ENCODE results near the gene DVL2. TPM values are rescaled to one million over a fixed set of nuclear protein-coding genes. Genes with fewer than 3 reads are reported as not detected.
A peak's percentile ranks its signal among the peaks of the same experiment; 100 is the strongest.

DVL2 gene
- polyA plus RNA-seq, 1 donor from 2014 or later: 41.1 TPM

- Histone ChIP-seq H4K20me1 (ENCODE audit: insufficient read depth) (no peaks in the 10 kb centered on the region), H3K9ac (ENCODE audit: low read length) (peak within 1 kb of the TSS; percentile 99), H2AFZ (ENCODE audit: low read depth, low read length) (peak within 1 kb of the TSS; percentile 35), H3K4me3 (ENCODE audit: low read length) (peak within 1 kb of the TSS; percentile 75), H3K4me2 (ENCODE audit: low read length) (peak within 1 kb of the TSS; percentile 99), H3F3A (ENCODE audit: insufficient read depth, low read length, poor library complexity, severe bottlenecking) (peaks cover 3% of the 10 kb centered on the region), H3K27me3 (ENCODE audit: insufficient read depth, low read depth, low read length) (no peaks in the 10 kb centered on the region), H3K9me2 (ENCODE audit: insufficient read depth, low read length) (no peaks in the 10 kb centered on the region), H3K79me2 (replicated peaks; ENCODE audit: insufficient read depth, low read length) (peaks cover 44% of the 10 kb centered on the region), H3K9me3 (ENCODE audit: low read length) (no peaks in the 10 kb centered on the region), H3K36me3 (ENCODE audit: insufficient read depth, low read length) (no peaks in the 10 kb centered on the region), H3K27ac (ENCODE audit: low read length) (peak within 1 kb of the TSS; percentile 99)
- no peak for TF ChIP-seq MXI1 (conservative IDR thresholded peaks at IDR 0.05; ENCODE audit: poor library complexity, severe bottlenecking)
- TF ChIP-seq CTCF (IDR thresholded peaks at IDR 0.05; ENCODE audit: poor library complexity, severe bottlenecking): peak; percentile 12
- TF ChIP-seq, protein P1, sequence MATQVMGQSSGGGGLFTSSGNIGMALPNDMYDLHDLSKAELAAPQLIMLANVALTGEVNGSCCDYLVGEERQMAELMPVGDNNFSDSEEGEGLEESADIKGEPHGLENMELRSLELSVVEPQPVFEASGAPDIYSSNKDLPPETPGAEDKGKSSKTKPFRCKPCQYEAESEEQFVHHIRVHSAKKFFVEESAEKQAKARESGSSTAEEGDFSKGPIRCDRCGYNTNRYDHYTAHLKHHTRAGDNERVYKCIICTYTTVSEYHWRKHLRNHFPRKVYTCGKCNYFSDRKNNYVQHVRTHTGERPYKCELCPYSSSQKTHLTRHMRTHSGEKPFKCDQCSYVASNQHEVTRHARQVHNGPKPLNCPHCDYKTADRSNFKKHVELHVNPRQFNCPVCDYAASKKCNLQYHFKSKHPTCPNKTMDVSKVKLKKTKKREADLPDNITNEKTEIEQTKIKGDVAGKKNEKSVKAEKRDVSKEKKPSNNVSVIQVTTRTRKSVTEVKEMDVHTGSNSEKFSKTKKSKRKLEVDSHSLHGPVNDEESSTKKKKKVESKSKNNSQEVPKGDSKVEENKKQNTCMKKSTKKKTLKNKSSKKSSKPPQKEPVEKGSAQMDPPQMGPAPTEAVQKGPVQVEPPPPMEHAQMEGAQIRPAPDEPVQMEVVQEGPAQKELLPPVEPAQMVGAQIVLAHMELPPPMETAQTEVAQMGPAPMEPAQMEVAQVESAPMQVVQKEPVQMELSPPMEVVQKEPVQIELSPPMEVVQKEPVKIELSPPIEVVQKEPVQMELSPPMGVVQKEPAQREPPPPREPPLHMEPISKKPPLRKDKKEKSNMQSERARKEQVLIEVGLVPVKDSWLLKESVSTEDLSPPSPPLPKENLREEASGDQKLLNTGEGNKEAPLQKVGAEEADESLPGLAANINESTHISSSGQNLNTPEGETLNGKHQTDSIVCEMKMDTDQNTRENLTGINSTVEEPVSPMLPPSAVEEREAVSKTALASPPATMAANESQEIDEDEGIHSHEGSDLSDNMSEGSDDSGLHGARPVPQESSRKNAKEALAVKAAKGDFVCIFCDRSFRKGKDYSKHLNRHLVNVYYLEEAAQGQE (IDR thresholded peaks at IDR 0.05; ENCODE audit: borderline replicate concordance): peak; percentile 95
- TF ChIP-seq TAF1 (IDR thresholded peaks at IDR 0.05; ENCODE audit: low read depth): no peak
- TF ChIP-seq EZH2 (IDR thresholded peaks at IDR 0.05; ENCODE audit: borderline replicate concordance, insufficient read depth, low read length, poor library complexity, severe bottlenecking): no peak
- peak; percentile 24 for TF ChIP-seq RAD21 (conservative IDR thresholded peaks at IDR 0.05)
- no peak for TF ChIP-seq SMC3 (conservative IDR thresholded peaks at IDR 0.05; ENCODE audit: poor library complexity)
- TF ChIP-seq POLR2AphosphoS5 (IDR thresholded peaks at IDR 0.05): peak; percentile 92
- peak; percentile 51 for TF ChIP-seq EP300 (conservative IDR thresholded peaks at IDR 0.05; ENCODE audit: poor library complexity, severe bottlenecking)
These were observed 7.7 kb upstream of the DVL2 start, which contains the start of gene GABARAP for GRCh38 chr17:7241783-7242716. Gene GABARAP (minus strand): TSS chr17:7242449. CDS start chr17:7242330, 119 bp downstream.

DNA sequence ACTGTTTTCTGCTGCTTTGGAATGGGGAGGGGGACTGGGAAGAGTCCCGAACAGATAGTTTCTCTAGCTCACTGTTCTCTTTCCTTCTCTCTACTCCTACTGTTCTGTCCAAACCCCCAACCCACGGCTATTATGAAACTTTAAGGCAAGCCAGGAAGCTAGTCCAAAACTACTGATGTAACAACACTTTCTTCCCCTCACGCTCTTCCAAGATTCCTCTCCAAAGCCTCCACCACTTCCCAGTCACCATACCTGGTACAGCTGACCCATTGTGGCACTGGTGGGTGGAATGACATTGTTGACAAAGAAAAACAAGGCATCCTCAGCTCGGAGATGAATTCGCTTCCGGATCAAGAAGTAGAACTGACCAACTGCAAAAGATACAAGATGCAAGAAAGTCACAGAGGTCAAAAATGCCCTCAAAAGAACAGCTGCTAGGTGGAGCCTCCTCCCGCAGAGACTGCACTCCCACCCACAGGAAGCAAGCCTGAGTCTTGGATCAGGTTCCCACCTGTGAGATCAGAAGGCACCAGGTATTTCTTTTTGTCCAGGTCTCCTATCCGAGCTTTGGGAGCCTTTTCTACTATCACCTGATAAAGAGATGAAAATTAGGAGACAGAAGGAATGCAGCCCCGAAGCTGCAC, 6.9 kb upstream of the DVL2 start:
- peak overlapping the region; percentile 75 for H3K4me3 ChIP-seq (ENCODE audit: low read length)
- H3K9ac ChIP-seq (ENCODE audit: low read length): peak overlapping the region; percentile 99
- peak overlapping the region; percentile 99 for H3K27ac ChIP-seq (ENCODE audit: low read length)
- no peak overlapping the region for H2AFZ ChIP-seq (ENCODE audit: low read depth, low read length)
- H3K27me3 ChIP-seq (ENCODE audit: insufficient read depth, low read depth, low read length): no peaks in the 10 kb centered on the region
- peaks cover 51% of the 10 kb centered on the region for H3K79me2 ChIP-seq (replicated peaks; ENCODE audit: insufficient read depth, low read length)
- H3K4me2 ChIP-seq (ENCODE audit: low read length): peak overlapping the region; percentile 99
- H3K9me3 ChIP-seq (ENCODE audit: low read length): no peaks in the 10 kb centered on the region
- no peaks in the 10 kb centered on the region for H3K9me2 ChIP-seq (ENCODE audit: insufficient read depth, low read length)
- no peaks in the 10 kb centered on the region for H3K36me3 ChIP-seq (ENCODE audit: insufficient read depth, low read length)
- no peaks in the 10 kb centered on the region for H4K20me1 ChIP-seq (ENCODE audit: insufficient read depth)
- peaks cover 3% of the 10 kb centered on the region for H3F3A ChIP-seq (ENCODE audit: insufficient read depth, low read length, poor library complexity, severe bottlenecking)
- TF ChIP-seq MXI1 (conservative IDR thresholded peaks at IDR 0.05; ENCODE audit: poor library complexity, severe bottlenecking): no peak
- no peak for TF ChIP-seq RAD21 (conservative IDR thresholded peaks at IDR 0.05)
- no peak for TF ChIP-seq TAF1 (IDR thresholded peaks at IDR 0.05; ENCODE audit: low read depth)
- no peak for TF ChIP-seq CTCF (IDR thresholded peaks at IDR 0.05; ENCODE audit: poor library complexity, severe bottlenecking)
- no peak for TF ChIP-seq POLR2AphosphoS5 (IDR thresholded peaks at IDR 0.05)
- TF ChIP-seq SMC3 (conservative IDR thresholded peaks at IDR 0.05; ENCODE audit: poor library complexity): no peak
- no peak for TF ChIP-seq EP300 (conservative IDR thresholded peaks at IDR 0.05; ENCODE audit: poor library complexity, severe bottlenecking)
- TF ChIP-seq, protein P1 (IDR thresholded peaks at IDR 0.05; ENCODE audit: borderline replicate concordance): no peak
